A172 (cell line): ENCODE measurements around the gene USP32. TPM values are rescaled to one million over a fixed set of nuclear protein-coding genes. Genes with fewer than 3 reads are reported as not detected.

Experiments
- DNase-seq: peaks from one replicate; pipeline ENCODE4 v3.0.0-alpha.2; 2015; ENCODE audit warnings: low spot score
- total RNA-seq: library from RNA; depleted of rRNA; stranded (reverse); fragments of >200 nt; shearing (Covaris generic); gene quantifications from 2 replicates; pipeline ENCODE4 v1.2.3, GENCODE V29; 2014; rRNA removed

USP32 gene
- total RNA-seq, 1 experiment from 2014 or later = 39.0 TPM

GRCh38 chr17:60134396-60135150 is 257.4 kb downstream of the USP32 start:
- peak; percentile 34 for DNase-seq

- DNase-seq = no peak
Observed at GRCh38 chr17:60130466-60130865, 261.5 kb downstream of the USP32 start.

GRCh38 chr17:60129164-60129563 is 262.8 kb downstream of the USP32 start:
- DNase-seq = no peak

Other genes starting within 250 kb of the USP32 start
- 0.17 TPM in 1 of 2 replicates, not detected in the other for gene CA4, start 242.2 kb downstream of the USP32 start, total RNA-seq
- 0.53 TPM in 1 of 2 replicates, not detected in the other for gene CHCT1, start 30.4 kb upstream of the USP32 start, total RNA-seq
- 36.7 and 42.4 TPM in 2 replicates for gene APPBP2, start 134.1 kb upstream of the USP32 start, total RNA-seq
- 15.7 and 19.6 TPM in 2 replicates for gene PPM1D, start 208.1 kb upstream of the USP32 start, total RNA-seq